SIG-M5 (cell line): ENCODE measurements around the gene RAB9A.
A peak's percentile ranks its signal among the peaks of the same experiment; 100 is the strongest.
"Not testable (repeated sequence)": the region's sequence is repeated elsewhere in the genome, so short reads cannot be mapped to it uniquely, and the experiment has no call there.

Experiments used
- DNase-seq: peaks from one replicate; lab custom pipeline; 2025; lab: John Stamatoyannopoulos, UW

Gene RAB9A

GRCh38 chrX:13669755-13670154 lies 19.2 kb upstream of the RAB9A start:
- not testable (repeated sequence) for DNase-seq

- no peak for DNase-seq
Measured at GRCh38 chrX:13670197-13670596, 18.7 kb upstream of the RAB9A start.

GRCh38 chrX:13673016-13673415 lies 15.9 kb upstream of the RAB9A start:
- DNase-seq, result no peak

GRCh38 chrX:13676885-13677284 lies 12.0 kb upstream of the RAB9A start:
- no peak for DNase-seq

GRCh38 chrX:13679700-13680099 lies 9.2 kb upstream of the RAB9A start:
- DNase-seq, result not testable (repeated sequence)

- DNase-seq, result no peak
Measured at GRCh38 chrX:13681595-13681994, 7.3 kb upstream of the RAB9A start.

- DNase-seq, result no peak
Measured at GRCh38 chrX:13684361-13684760, 4.6 kb upstream of the RAB9A start.

- DNase-seq, result no peak
Measured at GRCh38 chrX:13685126-13685763, 3.7 kb upstream of the RAB9A start.

- no peak for DNase-seq
Measured at GRCh38 chrX:13687203-13687602, 1.7 kb upstream of the RAB9A start.

- no peak for DNase-seq
Measured at GRCh38 chrX:13688384-13688957, 457 bp upstream of the RAB9A start.

- no peak for DNase-seq
Measured at GRCh38 chrX:13689741-13690211, 848 bp downstream of the RAB9A start.

GRCh38 chrX:13690836-13691235 lies 1.9 kb downstream of the RAB9A start:
- no peak for DNase-seq

- DNase-seq, result no peak
Measured at GRCh38 chrX:13691841-13692371, 3.0 kb downstream of the RAB9A start.

GRCh38 chrX:13692771-13693231 lies 3.9 kb downstream of the RAB9A start:
- no peak for DNase-seq

- no peak for DNase-seq
Measured at GRCh38 chrX:13693341-13693961, 4.5 kb downstream of the RAB9A start.

- DNase-seq, result no peak
Measured at GRCh38 chrX:13694359-13694758, 5.4 kb downstream of the RAB9A start.

- no peak for DNase-seq
Measured at GRCh38 chrX:13694983-13695382, 6.1 kb downstream of the RAB9A start.

GRCh38 chrX:13695601-13696115 lies 6.7 kb downstream of the RAB9A start:
- DNase-seq, result no peak

GRCh38 chrX:13697455-13697854 lies 8.5 kb downstream of the RAB9A start:
- peak; percentile 9 for DNase-seq

- DNase-seq, result no peak
Measured at GRCh38 chrX:13697976-13698375, 9.0 kb downstream of the RAB9A start.

GRCh38 chrX:13698432-13698831 lies 9.5 kb downstream of the RAB9A start:
- no peak for DNase-seq

GRCh38 chrX:13699183-13699826 lies 10.4 kb downstream of the RAB9A start:
- no peak for DNase-seq
